Measurements from ENCODE around the gene PTGDR. TPM values are rescaled to one million over a fixed set of nuclear protein-coding genes. Genes with fewer than 3 reads are reported as not detected.

The PTGDR gene
- total and polyA plus RNA-seq, 9 of the 15 experiments (the other 6 are each of a cell fraction or from before 2014, with no cell fraction given), result not detected

GRCh38 chr14:52235434-52235833 lies 32.1 kb upstream of the PTGDR start:
- no peak for TF ChIP-seq ZNF592 (IDR thresholded peaks at IDR 0.05)
- no peak for TF ChIP-seq ZNF444 (CRISPR knock-in tag; IDR thresholded peaks at IDR 0.05)
- TF ChIP-seq FOSL1 (tag; conservative IDR thresholded peaks at IDR 0.05), result no peak
- TF ChIP-seq SNIP1 (IDR thresholded peaks at IDR 0.05; ENCODE audit: low read depth), result no peak
- TF ChIP-seq SLC30A9 (CRISPR knock-in tag; IDR thresholded peaks at IDR 0.05), result no peak
- no peak for TF ChIP-seq ZNF133 (CRISPR knock-in tag; IDR thresholded peaks at IDR 0.05)
- no peak for TF ChIP-seq PML (IDR thresholded peaks at IDR 0.05; ENCODE audit: low read length)
- no peak for TF ChIP-seq TFE3 (CRISPR knock-in tag; IDR thresholded peaks at IDR 0.05)
- intact Hi-C loops (cut with micrococcal nuclease), result no loop called here
- in situ Hi-C loops (cut with MboI), result no loop called here
- POLR2A ChIA-PET, result no interaction called here
- DNase-seq (ENCODE audit: extremely low read depth in 1 of 4, low spot score in 3 of 4), result no peak
- H3K4me3 ChIP-seq, result no peak overlapping the region
- FAIRE-seq, result no peak
- H4K20me1 ChIP-seq (replicated peaks; ENCODE audit: control insufficient read depth, insufficient read depth, low read length), result no peaks in the 10 kb centered on the region
- H3K4me1 ChIP-seq (replicated peaks in 1 of 2; ENCODE audit: control insufficient read depth in 2 of 2, insufficient read depth in 2 of 2, low read length in 2 of 2), result no peaks in the 10 kb centered on the region
- H2AFZ ChIP-seq (ENCODE audit: low read depth, low read length), result no peak overlapping the region
- 0% methylated on average over 2 of the region's 2 CpGs for WGBS (ENCODE audit: insufficient coverage, low coverage, missing lambda C conversion rate)
- H3K9ac ChIP-seq (ENCODE audit: insufficient read depth in 1 of 2, low read depth in 2 of 2, low read length in 2 of 2), result no peak overlapping the region
- H3K9me1 ChIP-seq (ENCODE audit: control insufficient read depth, insufficient read depth, low read length), result no peaks in the 10 kb centered on the region
- H3K4me2 ChIP-seq (ENCODE audit: insufficient read depth, low read length), result no peak overlapping the region
- H3K27ac ChIP-seq (ENCODE audit: extremely low read depth, low read depth, low read length), result no peak overlapping the region
- CTCF ChIA-PET (ENCODE audit: low intra/inter-chr PET ratio), result no interaction called here
- H3K79me2 ChIP-seq (ENCODE audit: control insufficient read depth, insufficient read depth, low read length), result no peaks in the 10 kb centered on the region
- no peaks in the 10 kb centered on the region for H3K9me3 ChIP-seq (replicated peaks; ENCODE audit: control insufficient read depth, insufficient read depth, low read depth, low read length)
- no peak for ATAC-seq
- no peaks in the 10 kb centered on the region for H3K27me3 ChIP-seq (ENCODE audit: control insufficient read depth in 2 of 2, insufficient read depth in 2 of 2, low read length in 2 of 2)
- H3K36me3 ChIP-seq (ENCODE audit: control insufficient read depth, insufficient read depth, low read length), result no peaks in the 10 kb centered on the region
- BruUV-seq (replicated peaks), result no TSS peak
